GM21423 (cell line): ENCODE results near the gene YEATS4.

Source experiments
- ATAC-seq: cut with Tn5 transposase; IDR thresholded peaks from one replicate; pipeline ENCODE4 v1.9.1; 2021; ENCODE audit warnings: mild to moderate bottlenecking, moderate library complexity; ENCODE audit not compliant: unreplicated experiment

YEATS4 gene

DNA sequence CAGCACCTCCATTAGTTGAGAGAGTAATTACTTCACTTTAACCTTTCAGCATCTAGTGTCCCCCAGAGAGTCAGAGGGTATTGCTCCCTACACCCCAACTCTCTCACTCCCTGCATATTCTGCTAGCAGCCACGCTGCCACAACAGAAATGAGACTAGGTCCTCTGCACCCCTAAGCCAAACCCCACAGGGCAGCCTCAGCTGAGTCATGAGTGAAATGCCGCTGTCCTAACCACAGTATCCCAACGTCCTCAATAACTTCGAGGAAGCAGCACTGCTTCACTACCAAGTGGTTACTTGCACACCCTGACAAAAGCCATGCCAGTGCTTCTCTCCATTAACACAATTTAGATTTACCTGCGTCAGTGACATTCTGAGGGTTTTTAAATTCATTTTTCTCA, 18.2 kb upstream of the YEATS4 start:
- ATAC-seq = no peak

DNA sequence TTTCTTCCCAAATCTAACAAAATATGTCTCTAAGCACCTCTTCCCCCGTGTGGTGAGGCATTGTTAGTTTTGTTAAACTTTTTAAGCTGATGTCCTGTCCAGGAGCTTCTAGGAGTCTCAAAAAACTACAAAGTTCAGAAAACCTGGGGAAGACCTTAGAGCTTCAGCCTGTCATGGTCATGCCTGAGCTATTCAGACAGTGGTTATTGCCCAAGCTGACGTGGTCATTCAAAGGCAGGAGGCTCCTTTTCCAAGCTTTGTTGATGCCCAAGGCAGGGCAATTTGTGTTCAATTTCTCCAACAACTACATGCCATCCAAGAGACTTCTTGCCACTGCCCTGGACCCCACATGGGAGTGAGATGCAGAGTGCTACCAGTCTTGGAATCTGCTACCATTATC, 17.1 kb upstream of the YEATS4 start:
- no peak for ATAC-seq

DNA sequence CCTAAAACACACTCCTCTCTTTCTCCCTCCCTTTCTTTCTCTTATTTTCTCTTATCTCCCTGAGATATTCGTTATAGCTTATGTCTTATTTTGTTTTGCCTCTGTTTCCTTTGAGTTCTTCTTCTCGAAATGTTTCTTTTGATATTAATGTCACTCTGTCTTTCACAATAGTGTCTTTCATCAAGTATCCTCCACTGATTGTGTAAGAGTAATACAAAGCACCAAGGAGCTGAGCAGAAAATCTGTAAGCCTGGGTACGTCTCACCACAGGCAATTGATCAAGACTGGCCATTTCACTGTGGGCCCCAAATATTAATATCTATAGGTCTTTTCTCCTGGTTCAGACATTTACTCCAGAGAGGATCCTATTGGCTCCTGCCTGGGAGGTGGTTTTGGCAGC, 16.2 kb upstream of the YEATS4 start:
- ATAC-seq = no peak

DNA sequence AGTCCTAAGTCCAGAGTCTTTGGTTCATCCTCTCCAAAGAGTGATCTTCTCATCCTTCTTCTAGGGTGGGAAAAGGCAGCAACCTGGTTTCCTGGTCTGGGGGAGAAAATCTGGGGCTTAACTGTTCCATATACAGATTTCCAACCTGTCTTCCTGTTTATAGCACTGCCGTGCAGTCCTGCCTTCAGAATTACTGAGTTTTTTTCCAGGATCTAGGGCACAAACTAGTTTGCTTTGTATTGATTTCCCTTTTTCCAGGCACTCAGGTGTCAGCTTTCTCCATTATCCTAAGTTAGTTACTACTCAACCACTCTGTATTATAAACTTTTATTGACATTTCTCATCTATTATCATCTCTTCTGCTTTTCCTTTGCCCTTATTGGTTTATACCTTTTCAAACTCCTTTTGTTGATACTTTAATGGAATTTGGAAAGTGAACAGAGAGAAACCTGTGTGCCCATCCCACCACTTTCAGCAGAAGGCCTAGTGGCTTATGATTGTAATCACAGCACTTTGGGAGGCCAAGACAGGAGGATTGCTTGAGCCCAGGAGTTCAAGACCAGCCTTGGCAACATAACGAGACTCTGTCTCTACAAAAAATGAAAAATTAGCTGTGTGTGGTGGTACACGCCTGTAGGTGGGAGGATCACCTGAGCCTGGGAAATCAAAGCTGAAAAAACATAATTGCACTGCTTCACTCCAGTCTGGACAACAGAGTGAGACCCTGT, 15.5 kb upstream of the YEATS4 start:
- no peak for ATAC-seq

DNA sequence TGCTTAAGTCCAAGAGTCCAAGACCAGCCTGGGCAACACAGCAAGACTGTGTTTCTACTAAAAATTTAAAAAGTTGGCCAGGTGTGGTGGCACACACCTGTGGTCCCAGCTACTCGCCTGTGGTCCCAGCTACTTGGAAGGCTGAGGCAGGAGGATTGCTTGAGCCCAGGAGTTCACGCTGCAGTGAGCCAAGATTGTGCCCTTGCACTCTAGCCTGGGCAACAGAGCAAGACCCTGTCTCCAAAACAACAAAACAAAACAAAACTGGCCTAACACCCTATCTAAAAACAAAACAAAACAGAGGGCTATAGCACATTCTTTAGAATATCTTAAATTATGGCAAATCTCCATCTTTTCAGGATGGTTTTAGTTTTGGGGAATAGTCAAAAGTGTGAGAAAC, 14.5 kb upstream of the YEATS4 start:
- ATAC-seq = no peak

DNA sequence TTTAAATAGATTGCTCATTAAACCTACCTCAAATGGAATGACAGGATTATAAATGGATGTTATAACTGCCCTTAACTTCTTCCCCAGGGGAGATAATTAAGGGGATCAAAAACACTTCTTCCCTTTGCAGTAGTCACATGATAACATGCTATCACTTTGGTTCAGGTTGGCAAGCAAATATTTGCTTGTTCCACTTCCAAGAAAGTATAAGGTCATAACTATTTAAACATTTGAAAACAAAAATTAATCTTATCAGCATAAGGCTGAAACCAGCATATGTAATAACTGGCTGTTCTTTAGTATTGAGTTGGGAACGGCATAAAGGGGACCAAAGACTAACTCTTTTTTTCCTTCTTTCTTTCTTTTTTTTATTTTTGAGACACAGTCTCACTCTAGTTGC, 13.8 kb upstream of the YEATS4 start:
- no peak for ATAC-seq

DNA sequence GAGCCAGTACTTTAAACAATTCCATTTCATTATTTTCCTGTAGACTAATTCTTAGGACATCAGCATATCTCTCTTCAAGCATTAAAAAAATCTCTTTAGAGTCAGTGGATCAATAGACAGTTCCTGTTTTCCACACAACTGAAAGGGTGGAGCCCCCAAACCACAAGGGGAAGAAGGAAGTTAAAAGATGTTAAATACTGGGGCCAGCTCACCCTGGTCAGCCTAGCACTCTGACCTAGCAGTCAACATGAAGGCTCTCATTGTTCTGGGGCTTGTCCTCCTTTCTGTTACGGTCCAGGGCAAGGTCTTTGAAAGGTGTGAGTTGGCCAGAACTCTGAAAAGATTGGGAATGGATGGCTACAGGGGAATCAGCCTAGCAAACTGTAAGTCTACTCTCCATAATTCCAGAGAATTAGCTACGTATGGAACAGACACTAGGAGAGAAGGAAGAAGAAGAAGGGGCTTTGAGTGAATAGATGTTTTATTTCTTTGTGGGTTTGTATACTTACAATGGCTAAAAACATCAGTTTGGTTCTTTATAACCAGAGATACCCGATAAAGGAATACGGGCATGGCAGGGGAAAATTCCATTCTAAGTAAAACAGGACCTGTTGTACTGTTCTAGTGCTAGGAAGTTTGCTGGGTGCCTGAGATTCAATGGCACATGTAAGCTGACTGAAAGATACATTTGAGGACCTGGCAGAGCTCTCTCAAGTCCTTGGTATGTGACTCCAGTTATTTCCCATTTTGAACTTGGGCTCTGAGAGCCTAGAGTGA, 11.2 kb upstream of the YEATS4 start, which contains the start of gene LYZ:
Gene LYZ, plus strand, starts transcription at position 220 of the 777 bp plus-strand sequence. Its CDS starts 28 bp downstream, at position 248.
- ATAC-seq = no peak

DNA sequence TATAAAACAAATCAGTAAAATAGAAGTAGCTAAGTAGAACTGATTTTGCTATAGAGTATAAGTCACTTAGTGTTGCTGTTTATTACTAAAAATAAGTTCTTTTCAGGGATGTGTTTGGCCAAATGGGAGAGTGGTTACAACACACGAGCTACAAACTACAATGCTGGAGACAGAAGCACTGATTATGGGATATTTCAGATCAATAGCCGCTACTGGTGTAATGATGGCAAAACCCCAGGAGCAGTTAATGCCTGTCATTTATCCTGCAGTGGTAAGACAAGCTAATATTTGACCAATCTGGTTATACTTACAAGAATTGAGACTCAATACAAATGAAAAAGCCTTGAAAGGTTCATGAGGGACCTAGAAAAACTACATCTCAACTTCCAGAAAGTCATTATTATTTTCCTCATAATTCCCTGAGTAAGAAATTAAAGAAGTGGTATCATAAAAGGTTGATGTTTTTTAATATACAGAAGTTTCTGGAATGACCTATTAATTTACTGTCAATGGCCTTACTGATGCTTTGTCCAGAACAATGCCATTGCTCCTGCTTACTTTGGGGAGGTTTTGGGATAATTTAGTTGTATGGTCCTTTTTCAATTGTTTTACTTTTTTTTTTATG, 9.4 kb upstream of the YEATS4 start:
- no peak for ATAC-seq

DNA sequence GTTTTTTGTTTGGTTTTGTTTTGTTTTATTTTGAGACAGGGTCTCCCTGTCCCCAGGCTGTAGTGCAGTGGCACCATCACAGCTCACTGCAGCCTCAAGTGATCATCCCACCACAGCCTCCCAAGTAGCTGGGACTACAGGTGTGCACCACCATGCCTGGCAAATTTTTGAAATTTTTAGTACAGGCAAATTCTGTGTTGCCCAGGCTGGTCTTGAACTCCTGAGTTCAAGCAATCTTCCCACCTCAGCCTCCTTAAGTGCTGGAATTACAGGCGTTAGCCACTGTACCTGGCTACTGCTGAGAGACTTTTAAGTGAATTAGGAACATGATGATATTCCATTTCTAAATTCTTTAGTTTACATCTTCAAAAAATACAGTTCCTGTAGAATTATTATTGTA, 8.8 kb upstream of the YEATS4 start:
- no peak for ATAC-seq

DNA sequence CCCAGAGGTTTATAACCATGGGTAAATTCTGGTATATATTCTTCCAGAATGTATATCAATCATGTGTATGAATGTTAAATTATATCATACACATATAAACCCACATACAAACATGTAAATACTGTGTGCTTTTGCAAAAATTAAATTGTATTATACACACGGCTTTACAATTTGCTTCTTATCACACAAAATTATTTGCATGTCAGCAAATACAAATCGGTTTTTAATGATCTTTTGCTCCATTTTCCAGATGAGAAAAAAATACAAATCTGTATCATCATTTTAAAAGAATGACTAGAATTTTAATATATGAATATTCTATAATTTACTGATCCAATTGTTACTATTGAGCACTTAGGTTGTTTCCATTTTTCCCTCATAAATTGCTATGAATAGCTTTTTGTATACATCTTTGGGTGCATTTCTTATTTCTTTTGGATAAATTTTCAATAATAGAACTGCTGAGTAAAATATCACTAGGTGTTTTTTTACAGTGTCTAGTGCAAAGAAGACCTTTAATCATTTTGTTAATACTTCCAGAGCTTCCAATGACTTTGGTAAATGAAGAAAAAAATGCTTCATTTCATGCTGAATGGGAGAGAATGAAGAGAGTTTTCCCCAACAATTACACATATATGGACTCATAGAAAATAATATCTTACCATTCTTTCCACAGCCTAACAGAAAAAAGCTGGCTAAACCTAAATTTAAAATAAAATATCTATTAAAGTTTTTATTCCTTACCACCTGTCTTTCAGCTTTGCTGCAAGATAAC, 7.9 kb upstream of the YEATS4 start:
- ATAC-seq = no peak

DNA sequence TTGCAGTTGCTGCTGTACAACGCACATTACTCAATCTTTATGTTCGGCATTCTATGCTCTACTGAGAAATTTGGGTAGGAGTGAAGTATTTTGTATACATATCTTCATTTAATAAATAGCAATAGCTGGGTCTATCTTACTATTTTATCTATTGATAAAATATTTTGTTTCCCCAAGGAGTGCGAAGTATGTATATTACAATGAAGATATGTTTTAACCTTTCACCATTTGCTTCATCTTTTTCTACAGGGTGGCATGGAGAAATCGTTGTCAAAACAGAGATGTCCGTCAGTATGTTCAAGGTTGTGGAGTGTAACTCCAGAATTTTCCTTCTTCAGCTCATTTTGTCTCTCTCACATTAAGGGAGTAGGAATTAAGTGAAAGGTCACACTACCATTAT, 6.6 kb upstream of the YEATS4 start:
- ATAC-seq = no peak

DNA sequence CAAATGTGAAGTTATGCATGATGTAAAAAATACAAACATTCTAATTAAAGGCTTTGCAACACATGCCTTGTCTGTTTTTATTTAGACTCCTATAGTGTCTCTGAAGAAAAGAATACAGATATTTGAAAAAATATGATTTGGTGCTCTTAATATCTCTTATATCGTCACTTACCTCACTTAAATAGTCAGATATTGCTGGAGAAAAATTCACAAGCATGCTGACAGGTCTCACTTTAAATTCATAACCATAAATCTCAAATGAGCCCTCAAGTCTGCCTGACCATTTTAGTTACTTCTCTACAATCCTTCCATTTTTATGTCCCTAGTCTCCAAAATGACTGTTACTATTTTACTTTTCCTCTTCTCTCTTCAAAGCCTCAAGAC, 5.4 kb upstream of the YEATS4 start:
- ATAC-seq = no peak

DNA sequence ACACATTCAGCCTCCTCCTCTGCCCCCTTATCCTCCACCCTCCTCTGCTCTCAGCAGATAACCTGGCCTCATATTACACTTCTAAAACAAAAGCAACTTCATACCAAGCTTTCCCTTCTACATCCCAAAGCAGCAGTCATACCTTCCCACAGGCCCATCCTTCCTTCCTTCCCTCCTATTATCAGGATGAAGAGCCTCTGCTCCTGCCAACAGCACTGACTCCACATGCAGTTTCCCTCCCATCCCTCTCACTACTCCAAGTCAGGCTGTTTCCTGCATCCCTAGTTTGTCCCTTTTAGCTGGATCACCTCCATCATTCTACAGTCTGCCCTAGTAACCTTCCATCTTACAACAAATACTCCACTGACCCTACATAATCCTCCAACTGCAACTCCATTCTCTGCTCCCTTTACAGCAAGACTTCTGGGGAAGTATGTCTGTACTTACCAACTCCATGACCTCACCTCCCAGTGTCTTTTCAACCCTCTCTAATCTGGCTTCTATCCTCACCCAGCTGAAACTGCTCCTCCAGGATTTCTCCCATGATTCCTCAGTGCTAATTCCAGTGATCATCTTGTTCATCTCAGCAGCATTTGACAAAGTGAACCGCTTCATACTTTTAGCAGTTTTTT, 4.9 kb upstream of the YEATS4 start:
- ATAC-seq = no peak

DNA sequence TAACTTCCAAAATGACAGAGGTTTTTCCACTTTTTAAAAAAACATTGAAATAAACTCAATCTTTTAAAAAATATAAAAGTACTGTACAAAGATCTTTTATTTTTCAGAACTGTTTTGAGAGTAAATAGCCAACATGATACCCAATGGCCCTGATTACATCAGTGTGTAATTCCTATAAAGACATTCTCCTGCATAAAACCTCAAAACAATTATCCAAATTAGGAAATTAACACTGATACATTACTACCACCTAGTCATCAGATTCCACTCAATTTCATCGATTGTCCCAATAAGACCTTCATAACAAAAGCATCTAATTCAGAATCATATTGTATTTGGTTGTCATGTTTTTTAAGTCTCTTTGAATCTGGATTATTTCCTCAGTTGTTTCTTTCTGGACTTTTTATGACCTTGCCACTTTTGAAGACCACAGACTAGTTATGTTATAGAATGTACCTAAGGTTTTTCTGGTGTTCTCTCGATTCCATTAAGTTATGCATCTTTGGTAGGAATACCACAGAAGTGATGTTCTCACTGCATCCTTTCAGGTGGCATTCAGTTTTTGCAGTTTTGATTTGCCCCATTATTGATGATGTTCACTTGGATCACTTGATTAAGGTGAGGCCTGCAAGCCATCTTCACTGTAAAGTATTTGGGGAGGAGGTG, 4.0 kb upstream of the YEATS4 start:
- no peak for ATAC-seq

DNA sequence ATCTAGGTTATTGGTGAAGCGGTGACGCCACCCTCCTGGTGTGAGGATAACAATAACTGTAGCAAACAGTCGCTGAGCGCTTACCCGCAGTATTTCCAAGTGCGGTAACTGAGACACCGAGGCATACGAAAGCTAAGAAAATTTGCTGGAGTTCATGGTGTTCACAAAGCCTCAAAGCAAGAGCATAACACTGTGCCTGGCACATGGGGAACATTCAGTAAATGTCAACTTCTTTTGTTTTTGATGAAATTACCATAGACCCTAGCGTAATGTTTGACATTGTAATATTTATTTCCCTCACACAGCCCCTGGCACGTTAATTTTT, 767 bp downstream of the YEATS4 start:
- ATAC-seq = no peak

DNA sequence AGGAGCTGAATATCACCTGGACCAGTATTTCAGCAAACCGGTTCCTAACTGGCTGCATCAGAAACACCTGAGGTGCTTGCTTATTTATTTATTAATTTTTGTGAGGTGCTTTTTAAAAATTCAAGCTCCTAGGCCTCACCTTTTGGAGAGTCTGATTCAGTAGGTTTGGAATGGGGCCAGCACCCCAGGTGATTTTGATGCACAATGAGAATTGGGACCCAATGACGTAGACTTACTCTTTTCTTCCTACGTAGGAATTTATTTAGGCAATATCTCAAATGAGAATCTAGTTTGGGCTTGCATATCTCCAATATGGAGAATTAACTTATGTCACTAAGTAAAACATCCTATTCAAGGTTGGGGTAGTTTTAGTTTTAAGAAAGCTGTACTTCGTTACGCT, 7.3 kb downstream of the YEATS4 start:
- no peak for ATAC-seq

DNA sequence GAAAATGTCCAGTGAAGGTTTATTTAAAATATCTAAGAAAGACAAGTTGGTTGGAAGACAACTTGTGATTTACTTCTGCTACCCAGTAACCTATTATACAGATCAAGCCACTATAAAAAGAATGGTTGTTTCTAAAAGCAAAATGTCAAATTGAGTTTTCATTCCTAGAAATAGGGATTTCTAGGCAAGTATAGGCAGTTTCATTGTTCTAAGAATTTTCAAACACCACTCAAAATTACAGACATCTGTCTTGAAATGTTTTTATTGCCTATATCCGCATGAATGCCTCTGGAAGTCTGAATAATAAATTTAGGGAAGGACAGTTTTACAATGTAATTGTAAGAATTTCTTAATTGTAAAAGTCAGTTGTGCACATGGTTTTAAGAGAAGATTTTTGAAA, 8.6 kb downstream of the YEATS4 start:
- no peak for ATAC-seq

DNA sequence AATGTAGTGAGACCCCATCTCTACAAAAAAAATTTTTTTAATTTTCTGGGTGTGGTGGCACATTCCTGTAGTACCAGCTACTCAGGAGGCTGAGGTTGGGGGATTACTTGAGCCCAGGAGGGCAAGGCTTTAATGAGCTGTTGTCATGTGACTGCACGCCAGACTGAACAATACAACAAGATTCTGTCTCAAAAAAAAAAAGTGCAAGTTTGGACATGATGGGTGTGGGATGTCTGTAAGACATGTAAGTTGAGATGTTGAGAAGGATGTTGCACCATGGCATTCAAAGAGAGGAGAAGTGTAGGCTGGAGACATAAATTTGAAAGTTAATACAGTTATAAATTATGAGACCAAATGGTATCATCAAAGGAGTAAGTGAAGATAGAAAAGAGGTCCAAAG, 23.5 kb downstream of the YEATS4 start:
- no peak for ATAC-seq

DNA sequence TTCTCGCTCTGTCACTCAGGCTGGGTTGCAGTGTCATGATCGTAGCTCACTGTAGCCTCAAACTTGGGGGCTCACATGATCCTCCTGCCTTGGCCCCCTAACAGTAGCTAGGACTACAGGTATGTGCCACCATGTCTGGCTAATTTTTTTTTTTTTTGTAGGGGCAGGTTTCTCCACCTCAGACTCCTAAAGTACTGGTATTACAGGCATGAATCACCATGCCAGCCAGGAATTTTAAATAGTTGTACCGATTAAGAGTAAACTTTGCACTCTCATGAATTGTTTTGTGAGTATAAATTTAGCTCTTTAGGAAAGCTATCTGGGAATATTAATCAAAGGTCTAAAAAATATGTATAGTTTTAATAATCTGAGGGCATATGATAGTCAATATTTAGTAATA, 25.5 kb downstream of the YEATS4 start:
- ATAC-seq = no peak

DNA sequence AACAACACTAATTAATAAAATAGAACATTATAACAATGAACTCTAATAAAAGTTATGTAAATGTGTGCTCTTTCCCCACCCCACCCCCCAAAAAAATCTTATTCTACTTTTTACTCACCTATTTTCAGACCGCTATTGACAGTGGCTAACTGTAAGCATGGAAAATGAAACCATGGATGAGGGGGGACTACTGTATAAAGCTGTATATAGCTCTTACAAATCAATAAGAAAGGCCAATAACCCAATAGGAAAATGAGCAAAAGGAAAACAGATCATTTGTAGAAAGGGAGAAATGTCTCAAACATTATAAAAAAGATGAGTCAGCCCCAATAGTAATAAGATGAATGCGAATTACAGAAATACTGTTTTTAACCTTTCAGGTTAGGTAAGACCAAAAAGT, 27.4 kb downstream of the YEATS4 start:
- ATAC-seq = no peak

DNA sequence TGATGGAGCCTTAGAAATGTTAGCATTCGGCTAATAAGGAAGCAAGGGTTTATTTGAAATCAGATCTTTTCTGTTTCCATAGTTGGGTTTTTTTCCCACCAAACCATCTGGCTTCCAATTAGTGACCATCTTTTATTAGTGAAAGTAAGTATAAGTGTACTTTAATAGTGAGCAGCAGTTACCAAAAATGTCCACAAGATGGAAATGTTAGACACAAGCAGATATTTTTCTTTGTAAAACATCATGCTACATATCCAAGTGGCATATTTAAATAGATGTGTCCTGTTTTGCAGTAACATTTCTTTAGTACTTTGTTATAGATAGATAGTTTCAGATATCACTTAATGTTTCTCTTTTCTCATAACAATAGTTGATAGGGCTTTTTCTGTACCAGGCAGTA, 28.8 kb downstream of the YEATS4 start:
- ATAC-seq = no peak
